NCI-H2196 treated with DMSO at 0.1 percent for 48 hours (cell line): ENCODE results near the gene MS4A4A.

Source experiments
- DNase-seq: peaks from one replicate; lab custom pipeline; 2025; ENCODE audit not compliant: unreplicated experiment; lab: John Stamatoyannopoulos, UW

Gene MS4A4A

DNA sequence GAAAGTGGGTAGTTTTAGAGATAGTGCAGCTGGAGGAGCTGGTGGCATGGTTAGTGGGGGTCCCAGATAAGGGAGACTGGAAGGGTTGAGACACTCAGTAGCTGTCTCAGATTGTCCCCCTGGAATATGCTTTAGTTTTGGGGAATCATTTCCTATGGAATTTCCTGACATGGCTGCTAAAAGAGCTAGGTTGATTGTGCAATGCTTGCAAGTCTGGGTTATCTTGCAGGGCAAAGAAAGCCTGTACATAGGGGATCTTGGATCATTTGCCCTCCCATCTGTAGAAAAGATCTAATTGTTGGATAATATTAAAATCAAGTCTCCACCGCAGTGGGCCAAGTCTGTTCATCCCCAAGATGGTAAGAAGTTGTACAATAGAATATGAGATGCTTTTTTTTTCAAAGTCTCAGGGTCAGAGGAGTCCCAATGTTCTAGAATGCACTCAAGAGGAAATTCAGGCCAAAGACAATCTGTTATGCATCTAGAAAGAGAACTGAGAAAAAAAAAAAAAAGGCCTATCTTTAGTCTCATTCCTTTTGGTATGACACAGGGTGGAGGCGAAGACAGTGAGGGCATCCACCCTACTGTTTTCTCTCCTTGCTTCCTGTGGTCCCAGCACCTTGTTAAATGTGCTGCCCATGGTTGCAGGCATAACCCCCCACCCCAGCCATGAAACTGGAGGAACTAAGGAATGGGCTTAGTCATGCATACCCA, 66.8 kb downstream of the MS4A4A start:
- no peak for DNase-seq

DNA sequence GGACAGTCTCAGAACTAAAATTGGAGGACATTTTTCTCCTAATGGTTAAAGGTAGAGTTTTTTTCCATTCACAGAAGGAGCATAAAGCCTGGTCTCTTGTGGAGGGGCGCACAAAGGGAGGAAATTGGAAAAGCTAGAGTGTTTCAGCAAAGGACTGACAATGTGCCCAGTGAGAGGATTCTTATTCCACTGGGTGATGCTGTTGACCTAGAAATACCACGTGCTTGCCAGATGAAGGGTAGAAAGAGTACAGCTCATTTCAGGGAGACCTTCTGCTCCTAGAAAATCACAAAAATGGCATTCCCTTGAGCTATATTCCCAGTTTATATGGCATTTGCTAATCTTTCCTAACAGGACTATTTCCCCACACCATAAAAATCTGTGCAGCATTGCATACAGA, 67.7 kb downstream of the MS4A4A start:
- no peak for DNase-seq

DNA sequence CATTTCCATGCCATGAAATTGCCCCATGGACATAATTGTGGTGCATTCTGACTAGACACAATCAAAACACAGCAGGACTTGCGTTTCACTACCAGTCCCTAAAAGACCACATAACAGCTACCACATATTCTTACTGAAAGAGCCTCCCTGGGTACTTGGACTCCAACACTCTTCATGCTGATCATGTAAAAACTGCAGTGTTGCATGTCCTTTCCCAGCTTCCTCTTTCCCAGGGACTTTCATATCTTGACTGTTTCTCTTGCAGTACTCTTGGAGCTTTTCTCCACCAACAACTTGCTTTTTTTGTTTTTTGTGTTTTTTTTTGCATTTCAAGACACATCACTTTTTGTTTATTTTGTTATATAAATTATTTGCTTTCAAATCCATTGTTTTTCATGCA, 69.5 kb downstream of the MS4A4A start:
- DNase-seq, result no peak

DNA sequence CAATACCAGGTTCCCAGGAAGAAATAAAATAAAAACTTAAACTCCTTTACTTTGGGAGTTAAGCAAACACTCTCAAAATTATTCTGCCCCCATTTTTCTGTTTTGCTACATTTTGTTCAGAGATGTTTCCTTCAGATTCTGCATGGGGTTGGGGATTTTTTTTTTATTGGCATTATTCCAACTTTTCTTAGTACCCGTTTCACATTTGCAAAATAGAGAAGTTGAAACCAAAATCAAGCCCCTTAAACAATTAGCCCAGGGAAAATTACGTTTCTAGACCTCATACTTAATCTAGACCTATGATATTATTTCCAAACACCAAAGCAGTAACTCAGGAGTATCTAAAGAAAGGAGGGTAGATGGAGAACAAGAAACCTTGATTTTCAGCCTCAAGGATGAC, 77.3 kb downstream of the MS4A4A start:
- no peak for DNase-seq
